GM12875 (cell line): ENCODE results near the gene MMP24.

Experiments
- H3K4me3 ChIP-seq: one replicate; pipeline ENCODE4 v1.5.1; 2011; ENCODE audit warnings: low read depth, low read length, control low read depth
- TF ChIP-seq, protein P1 (sequence below): IDR thresholded peaks from 2 replicates; pipeline ENCODE4 v1.5.1; 2011; ENCODE audit warnings: low read depth, mild to moderate bottlenecking, control low read depth, inconsistent platforms, low read length, moderate library complexity, borderline replicate concordance; ENCODE audit not compliant: insufficient read depth

The MMP24 gene

DNA sequence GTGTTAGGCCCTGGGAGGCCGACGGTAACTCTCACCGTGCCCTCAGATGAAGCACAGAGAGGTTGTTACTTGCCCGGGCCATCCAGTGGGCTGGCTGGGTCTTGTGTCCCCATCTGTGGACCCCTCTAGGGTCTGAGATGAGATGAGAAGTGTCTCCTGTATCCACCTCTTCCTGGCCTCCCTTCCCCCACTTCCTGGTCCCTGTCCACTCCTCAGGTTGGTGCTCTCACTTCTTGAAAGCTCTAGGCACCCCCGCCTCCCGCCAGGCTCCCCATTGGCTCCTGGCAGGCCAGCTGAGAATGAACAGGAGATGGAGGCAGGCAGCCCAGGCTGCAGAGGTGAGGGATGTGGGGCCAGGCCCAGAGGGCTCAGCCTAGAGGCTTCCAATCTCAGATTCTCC is 49.9 kb downstream of the MMP24 start:
- peak overlapping the region; percentile 18 for H3K4me3 ChIP-seq
- TF ChIP-seq, protein P1, sequence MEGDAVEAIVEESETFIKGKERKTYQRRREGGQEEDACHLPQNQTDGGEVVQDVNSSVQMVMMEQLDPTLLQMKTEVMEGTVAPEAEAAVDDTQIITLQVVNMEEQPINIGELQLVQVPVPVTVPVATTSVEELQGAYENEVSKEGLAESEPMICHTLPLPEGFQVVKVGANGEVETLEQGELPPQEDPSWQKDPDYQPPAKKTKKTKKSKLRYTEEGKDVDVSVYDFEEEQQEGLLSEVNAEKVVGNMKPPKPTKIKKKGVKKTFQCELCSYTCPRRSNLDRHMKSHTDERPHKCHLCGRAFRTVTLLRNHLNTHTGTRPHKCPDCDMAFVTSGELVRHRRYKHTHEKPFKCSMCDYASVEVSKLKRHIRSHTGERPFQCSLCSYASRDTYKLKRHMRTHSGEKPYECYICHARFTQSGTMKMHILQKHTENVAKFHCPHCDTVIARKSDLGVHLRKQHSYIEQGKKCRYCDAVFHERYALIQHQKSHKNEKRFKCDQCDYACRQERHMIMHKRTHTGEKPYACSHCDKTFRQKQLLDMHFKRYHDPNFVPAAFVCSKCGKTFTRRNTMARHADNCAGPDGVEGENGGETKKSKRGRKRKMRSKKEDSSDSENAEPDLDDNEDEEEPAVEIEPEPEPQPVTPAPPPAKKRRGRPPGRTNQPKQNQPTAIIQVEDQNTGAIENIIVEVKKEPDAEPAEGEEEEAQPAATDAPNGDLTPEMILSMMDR, result no peak

DNA sequence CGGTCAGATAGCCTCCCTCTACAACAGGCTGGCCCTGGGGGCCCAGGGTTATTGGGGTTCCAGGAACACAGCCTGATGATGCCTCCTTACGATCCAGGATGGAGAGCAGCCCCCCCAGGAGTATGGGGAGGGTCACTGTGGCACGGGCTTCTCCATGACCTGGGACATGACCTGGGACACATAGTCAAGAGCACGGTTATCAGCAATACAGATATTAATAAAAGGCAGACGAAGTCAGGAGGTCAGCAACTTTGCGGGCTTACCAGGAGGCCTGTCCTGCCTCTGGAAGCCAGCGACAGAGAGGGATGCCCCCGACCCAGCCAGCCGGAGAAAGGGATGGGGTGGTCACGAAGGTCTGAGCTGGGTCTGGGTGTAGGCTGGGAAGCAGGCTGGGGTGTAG is 50.6 kb downstream of the MMP24 start:
- peak overlapping the region; percentile 74 for H3K4me3 ChIP-seq
- TF ChIP-seq, protein P1, result no peak

DNA sequence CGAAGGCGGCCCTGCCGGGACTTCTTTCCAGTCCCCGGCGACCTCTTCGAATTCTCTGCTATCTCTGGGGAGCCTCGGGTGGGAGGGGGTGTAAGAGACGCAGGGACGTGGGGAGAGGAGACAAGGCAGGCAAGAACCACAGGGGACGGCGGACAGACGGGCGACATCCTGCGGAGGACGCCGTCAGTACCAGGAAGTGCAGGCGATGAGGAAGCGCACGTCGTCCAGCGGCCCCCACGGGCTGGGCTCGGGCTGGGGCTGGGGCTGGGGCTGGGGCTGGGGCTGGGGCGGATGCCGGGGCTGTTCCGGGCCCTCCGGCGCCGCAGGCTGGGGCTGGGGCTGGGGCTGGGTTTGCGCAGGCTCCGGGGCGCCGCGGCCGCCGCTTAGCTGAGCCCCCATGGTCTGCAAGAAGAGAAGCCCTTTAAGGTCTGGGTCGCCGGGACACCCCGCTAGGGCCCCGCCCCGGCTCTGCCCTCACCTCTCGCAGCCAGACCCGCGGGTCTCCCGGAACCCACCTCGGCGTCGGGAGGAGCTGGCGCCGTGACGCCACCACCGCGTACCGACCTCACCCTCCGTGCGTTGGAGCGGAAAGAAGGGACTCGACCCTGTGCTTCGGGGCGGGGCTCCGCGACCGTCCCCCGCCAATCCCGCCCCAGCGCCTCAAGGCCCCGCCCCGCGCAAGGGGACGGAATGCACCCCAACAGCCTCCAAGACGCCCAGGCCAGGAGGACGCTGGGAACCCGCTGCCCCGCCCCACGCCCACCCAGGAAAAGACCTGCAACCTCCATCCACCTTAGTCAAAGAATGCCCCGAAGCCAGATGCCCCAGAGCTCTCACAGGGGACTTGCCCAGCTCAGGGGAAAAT is 51.3 kb downstream of the MMP24 start, which contains the start of gene MMP24OS:
TSS of gene MMP24OS (minus strand) at position 592 of the 865 bp plus-strand sequence. CDS start at position 399, 193 bp downstream.
- TF ChIP-seq, protein P1, result peak; percentile 46
- peak within 1 kb of the TSS; percentile 74 for H3K4me3 ChIP-seq

DNA sequence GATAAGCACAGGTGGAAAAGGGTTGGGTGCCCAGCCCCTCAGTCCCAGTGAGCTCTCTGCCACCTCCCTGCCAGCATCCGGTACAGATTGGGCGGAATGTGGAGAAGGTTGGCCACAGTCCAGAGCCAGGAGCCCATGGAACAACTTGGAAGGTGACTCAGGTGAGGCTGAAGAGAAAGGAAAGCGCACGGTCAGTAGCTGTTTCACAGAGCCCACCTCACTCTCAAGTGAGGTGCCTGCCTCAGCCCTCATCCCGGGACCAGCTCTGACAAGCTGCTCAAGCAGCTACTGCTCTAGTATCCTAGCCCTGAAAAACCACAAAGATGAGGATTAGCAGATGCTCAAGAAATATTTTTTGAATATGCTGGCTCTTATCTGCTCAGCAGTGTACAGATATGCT is 52.5 kb downstream of the MMP24 start:
- TF ChIP-seq, protein P1, result no peak
- H3K4me3 ChIP-seq, result no peak overlapping the region

DNA sequence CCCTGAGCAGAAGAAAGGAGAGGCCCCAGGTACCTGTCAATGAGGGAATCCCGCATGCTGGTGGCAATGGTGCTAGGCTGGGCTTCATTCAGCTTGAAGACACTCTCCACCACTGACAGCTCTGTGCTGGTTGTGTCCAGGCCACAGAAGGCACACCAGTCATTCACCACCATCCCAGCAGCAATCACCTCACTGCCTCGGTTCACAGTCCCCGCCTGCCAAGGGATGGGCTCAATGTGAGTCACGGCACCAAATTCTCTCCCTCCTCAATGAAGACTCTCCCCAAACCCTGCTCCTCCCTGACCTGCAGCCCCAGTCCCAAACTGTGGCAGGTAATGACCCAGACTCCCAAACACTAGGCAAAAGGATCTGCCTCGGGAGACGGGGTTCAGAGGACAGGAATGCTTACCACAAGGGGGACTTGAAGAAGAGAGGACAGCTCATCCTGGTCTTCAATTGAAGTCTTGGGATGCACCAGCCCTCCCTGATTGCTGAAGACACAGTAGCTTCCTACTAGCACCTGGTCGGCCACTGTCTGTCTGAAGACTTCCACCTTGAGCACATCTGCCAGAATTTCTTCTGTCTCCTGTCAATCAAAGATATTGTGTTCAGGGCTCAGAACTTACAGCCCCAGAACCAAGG is 53.2 kb downstream of the MMP24 start:
- TF ChIP-seq, protein P1, result no peak

DNA sequence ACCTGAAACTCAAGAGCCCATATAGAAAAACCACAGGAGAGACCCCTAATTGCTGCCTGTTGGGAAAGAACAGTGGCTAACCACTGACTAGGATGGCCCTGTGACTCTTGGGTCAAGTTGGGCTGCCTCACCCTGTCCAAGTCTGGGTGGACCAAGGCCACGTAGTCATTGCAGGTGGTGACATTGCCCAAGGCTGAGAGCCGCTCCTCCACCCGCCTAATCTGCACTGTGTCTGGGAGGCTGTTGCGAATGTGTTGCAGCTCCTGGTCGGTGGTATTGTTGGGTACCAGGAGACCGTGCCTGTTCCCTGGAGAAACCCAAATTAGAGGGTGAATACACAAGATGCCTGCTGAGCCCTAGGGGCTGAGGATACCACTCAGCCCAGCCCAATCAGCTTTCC is 54.0 kb downstream of the MMP24 start:
- no peak overlapping the region for H3K4me3 ChIP-seq
- TF ChIP-seq, protein P1, result no peak

More for the DNA sequence above, 53.2 kb downstream of the MMP24 start:
- no peak overlapping the region for H3K4me3 ChIP-seq
